ENCODE measurements around the gene PTGR2.

Gene PTGR2

GRCh38 chr14:73887694-73888459 lies 36.2 kb downstream of the PTGR2 start:
- TF ChIP-seq FOXP2 (optimal IDR thresholded peaks at IDR 0.05; ENCODE audit: borderline replicate concordance, extremely low read depth, extremely low read length, insufficient read depth) (no peak), SIN3A (IDR thresholded peaks at IDR 0.05; ENCODE audit: borderline replicate concordance, insufficient read depth, low read length) (no peak), POLR2AphosphoS5 (IDR thresholded peaks at IDR 0.05; ENCODE audit: low read depth, low read length) (no peak), TAF1 (IDR thresholded peaks at IDR 0.05; ENCODE audit: borderline replicate concordance, insufficient read depth, low read length) (no peak)
- TF ChIP-seq, protein P1, sequence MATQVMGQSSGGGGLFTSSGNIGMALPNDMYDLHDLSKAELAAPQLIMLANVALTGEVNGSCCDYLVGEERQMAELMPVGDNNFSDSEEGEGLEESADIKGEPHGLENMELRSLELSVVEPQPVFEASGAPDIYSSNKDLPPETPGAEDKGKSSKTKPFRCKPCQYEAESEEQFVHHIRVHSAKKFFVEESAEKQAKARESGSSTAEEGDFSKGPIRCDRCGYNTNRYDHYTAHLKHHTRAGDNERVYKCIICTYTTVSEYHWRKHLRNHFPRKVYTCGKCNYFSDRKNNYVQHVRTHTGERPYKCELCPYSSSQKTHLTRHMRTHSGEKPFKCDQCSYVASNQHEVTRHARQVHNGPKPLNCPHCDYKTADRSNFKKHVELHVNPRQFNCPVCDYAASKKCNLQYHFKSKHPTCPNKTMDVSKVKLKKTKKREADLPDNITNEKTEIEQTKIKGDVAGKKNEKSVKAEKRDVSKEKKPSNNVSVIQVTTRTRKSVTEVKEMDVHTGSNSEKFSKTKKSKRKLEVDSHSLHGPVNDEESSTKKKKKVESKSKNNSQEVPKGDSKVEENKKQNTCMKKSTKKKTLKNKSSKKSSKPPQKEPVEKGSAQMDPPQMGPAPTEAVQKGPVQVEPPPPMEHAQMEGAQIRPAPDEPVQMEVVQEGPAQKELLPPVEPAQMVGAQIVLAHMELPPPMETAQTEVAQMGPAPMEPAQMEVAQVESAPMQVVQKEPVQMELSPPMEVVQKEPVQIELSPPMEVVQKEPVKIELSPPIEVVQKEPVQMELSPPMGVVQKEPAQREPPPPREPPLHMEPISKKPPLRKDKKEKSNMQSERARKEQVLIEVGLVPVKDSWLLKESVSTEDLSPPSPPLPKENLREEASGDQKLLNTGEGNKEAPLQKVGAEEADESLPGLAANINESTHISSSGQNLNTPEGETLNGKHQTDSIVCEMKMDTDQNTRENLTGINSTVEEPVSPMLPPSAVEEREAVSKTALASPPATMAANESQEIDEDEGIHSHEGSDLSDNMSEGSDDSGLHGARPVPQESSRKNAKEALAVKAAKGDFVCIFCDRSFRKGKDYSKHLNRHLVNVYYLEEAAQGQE (IDR thresholded peaks at IDR 0.05; ENCODE audit: insufficient read depth in 1 of 2, low read depth in 2 of 2, low read length in 2 of 2), result no peak

GRCh38 chr14:73888460-73888725 lies 36.8 kb downstream of the PTGR2 start:
- TF ChIP-seq SIN3A (IDR thresholded peaks at IDR 0.05; ENCODE audit: borderline replicate concordance, insufficient read depth, low read length), result no peak
- TF ChIP-seq, protein P1 (IDR thresholded peaks at IDR 0.05; ENCODE audit: insufficient read depth in 1 of 2, low read depth in 2 of 2, low read length in 2 of 2), result no peak
- no peak for TF ChIP-seq TAF1 (IDR thresholded peaks at IDR 0.05; ENCODE audit: borderline replicate concordance, insufficient read depth, low read length)
- TF ChIP-seq POLR2AphosphoS5 (IDR thresholded peaks at IDR 0.05; ENCODE audit: low read depth, low read length), result no peak
- TF ChIP-seq FOXP2 (optimal IDR thresholded peaks at IDR 0.05; ENCODE audit: borderline replicate concordance, extremely low read depth, extremely low read length, insufficient read depth), result no peak

GRCh38 chr14:73888971-73889370 lies 37.3 kb downstream of the PTGR2 start:
- TF ChIP-seq, protein P1 (IDR thresholded peaks at IDR 0.05; ENCODE audit: insufficient read depth in 1 of 2, low read depth in 2 of 2, low read length in 2 of 2), result no peak
- TF ChIP-seq FOXP2 (optimal IDR thresholded peaks at IDR 0.05; ENCODE audit: borderline replicate concordance, extremely low read depth, extremely low read length, insufficient read depth) (no peak), POLR2AphosphoS5 (IDR thresholded peaks at IDR 0.05; ENCODE audit: low read depth, low read length) (no peak), SIN3A (IDR thresholded peaks at IDR 0.05; ENCODE audit: borderline replicate concordance, insufficient read depth, low read length) (no peak), TAF1 (IDR thresholded peaks at IDR 0.05; ENCODE audit: borderline replicate concordance, insufficient read depth, low read length) (no peak)

GRCh38 chr14:73889376-73889775 lies 37.7 kb downstream of the PTGR2 start:
- TF ChIP-seq, protein P1 (IDR thresholded peaks at IDR 0.05; ENCODE audit: insufficient read depth in 1 of 2, low read depth in 2 of 2, low read length in 2 of 2), result no peak
- TF ChIP-seq TAF1 (IDR thresholded peaks at IDR 0.05; ENCODE audit: borderline replicate concordance, insufficient read depth, low read length) (no peak), SIN3A (IDR thresholded peaks at IDR 0.05; ENCODE audit: borderline replicate concordance, insufficient read depth, low read length) (no peak), POLR2AphosphoS5 (IDR thresholded peaks at IDR 0.05; ENCODE audit: low read depth, low read length) (no peak), FOXP2 (optimal IDR thresholded peaks at IDR 0.05; ENCODE audit: borderline replicate concordance, extremely low read depth, extremely low read length, insufficient read depth) (no peak)

Measured in PFSK-1 (cell line).